GM12892 (cell line): Measurements from ENCODE around the gene TEX26.

ENCODE experiments used
- DNase-seq: peaks from one replicate; pipeline ENCODE4 v3.0.0; 2011; ENCODE audit not compliant: insufficient read length
- FAIRE-seq: peaks from 2 replicates; lab custom pipeline; 2011; peaks lifted over from hg19 to GRCh38; lab: Jason Lieb, UNC
- POLR2A ChIP-seq: IDR thresholded peaks from 2 replicates; pipeline ENCODE4 v1.6.1; 2011; ENCODE audit warnings: low read depth, low read length, control low read depth
- POLR2AphosphoS5 ChIP-seq: IDR thresholded peaks from 2 replicates; pipeline ENCODE4 v1.6.1; 2011; ENCODE audit warnings: low read depth, low read length, control low read depth
- TAF1 ChIP-seq: IDR thresholded peaks from 2 replicates; pipeline ENCODE4 v1.6.1; 2011; ENCODE audit warnings: low read depth, mild to moderate bottlenecking, control low read depth, low read length, borderline replicate concordance

The TEX26 gene

DNA sequence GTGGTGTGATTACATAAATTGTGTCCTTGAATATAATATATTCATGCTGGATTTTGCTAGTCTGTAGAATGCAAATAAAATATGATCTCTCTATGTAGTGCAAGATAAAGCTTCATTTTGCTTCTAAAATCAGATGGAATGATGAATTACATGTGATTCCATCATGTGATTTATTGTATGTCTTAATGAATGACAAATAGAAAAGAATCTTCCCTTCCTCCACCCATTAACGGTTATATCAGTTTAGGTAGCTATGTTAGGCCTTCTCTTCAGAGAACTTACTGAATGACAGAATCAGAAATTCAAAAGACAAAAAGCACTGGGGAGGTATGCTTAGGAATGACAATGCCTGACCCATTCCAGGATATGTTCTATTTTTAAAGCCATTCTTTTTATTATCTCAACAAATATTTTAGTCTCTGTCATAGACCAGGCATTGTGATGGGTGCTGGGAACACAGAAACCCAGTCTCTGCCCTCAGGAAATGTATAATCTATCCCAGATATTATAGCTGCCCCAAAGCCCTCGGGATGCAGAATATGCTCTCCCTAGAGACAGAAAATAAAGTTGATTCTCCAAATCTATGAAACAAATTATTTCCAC lies 90.6 kb downstream of the TEX26 start:
- no peak for FAIRE-seq
- no peak for TF ChIP-seq POLR2AphosphoS5
- TF ChIP-seq TAF1: no peak
- no peak for TF ChIP-seq POLR2A
- no peak for DNase-seq
